Activated naive CD8-positive, alpha-beta T cell treated with anti-CD3 and anti-CD28 coated beads, Interleukin-2, amount 50 U/mL, for 16 hours (primary cell): ENCODE data around the gene EPHX1.

Experiments
- DNase-seq: peaks from one replicate; pipeline ENCODE4 v3.0.0-alpha.2; 2020; ENCODE audit warnings: low read depth, low spot score

Gene EPHX1

DNA sequence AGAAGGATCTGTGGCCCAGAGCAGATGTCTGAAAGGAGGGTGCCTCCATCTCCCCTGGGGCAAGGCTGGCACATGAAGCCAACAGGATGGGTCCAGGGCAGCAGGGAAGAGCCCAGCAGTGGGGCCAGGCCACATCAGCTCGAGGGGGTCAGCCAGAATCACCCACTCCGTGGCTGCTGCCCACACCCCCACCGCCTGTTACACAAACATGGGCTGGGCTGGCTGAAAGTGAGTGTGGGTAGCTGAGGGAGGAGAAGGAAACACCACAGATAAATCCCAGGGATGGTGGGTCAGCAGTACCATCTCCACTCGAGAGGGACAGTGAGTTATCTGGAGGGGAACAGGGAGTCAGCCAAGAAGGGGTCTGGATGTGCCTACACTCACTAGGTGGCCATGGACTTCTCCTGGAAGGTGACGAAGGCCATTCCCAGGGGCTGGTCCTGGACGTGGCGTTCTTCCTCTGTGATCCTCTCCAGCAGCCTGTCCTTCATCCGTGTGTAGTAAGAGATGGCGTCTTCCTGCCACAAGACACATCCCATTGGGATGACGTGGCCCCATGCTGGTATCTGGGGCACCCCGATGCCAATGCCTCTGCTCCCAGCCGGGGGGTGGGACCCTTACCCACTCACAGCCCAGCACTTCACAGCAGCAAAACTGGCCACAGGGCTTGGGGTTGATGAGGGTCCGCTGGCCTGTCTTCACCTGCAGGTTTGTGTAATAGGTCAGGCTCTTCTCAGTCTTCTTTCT lies 52.1 kb downstream of the EPHX1 start:
- no peak for DNase-seq

DNA sequence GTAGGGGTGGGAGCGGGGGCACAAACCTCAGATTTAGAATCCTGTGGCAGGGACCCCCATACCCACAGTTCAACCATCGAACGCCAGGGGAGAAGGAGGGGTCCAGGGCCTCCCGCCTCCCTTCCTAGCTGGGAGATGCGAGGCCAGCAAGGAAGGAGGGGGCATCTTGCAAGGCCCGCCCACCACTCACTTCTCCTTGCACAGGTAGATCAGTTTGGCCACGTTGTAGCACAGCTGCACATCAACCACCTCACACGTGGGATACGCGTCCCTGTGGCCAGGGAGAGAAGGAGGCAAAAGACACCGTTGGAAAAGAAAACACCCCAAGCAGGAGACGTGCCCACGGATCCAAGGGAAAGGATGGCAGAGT lies 52.6 kb downstream of the EPHX1 start:
- DNase-seq = no peak

DNA sequence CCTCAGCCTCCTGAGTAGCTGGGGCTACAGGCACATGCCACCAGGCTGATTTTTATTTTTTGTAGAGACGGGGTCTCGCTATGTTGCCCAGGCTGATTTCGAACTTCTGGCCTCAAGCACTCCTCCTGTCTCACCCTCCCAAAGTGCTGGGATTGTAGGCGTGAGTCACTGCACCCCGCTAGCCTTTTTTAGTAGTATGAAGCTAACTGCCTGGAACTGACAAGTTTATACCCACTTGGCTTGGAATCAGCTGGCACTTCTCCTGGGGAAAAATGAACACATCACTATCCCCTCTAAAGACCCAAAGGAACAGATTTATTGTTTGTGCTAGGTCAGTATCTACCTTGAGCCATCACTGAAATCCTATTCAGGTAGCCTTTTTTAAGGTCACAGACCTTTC lies 53.2 kb downstream of the EPHX1 start:
- DNase-seq = no peak

DNA sequence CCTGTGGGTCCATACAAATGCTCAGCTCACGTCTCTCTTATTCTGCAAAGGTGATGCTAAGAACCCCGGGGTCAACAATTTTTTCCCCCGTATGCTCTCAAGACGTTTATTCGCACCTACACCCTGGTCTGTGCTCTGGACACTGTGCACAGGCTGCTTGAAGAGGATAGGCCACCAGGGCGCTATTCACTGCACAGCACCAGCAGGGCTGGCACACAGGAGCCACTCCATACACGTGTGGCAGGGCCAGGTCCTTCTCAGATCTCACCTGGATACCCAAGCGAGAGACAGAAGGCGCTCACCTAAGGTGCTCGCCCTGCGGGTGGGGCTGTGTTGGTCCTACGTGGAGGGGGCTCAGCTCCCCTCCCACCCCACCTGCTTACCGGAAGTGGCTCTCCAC lies 55.6 kb downstream of the EPHX1 start:
- DNase-seq = no peak

DNA sequence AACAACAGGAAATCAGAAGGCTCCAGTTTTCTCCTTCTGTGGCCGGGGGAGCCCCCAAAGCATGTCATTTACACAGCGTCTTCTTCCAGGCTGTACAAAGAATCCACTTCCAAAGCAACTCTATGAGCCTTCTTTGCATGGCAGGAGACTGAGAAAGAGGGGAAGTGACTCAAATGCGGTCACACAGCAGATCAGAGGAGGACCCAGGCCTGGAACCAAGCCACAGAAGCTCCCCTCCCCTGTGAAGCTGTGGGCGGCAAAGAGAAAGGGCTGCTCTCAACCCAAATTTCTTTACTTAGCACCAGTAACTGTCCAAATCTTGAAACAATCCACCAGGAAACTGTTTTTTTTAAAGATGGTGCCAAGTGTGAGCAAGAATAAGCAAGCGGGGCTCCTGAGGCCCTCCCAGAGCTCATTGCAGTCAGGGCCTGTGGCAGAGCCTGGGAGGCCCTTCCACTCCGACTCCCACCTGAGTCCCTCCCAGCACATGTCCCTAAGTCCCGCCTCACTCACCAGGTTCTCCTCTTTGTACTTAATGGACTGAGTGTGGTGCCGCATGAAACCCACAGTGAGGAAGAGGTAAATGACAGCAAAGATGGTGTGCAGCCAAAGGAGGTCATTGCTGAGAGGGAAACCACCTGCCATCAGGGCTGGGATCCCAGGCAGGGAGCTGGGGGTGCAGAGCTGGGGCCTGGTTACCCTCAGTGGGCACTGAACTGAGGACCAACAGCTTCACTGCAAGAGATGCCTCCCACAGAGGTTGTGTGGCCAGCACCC lies 56.3 kb downstream of the EPHX1 start:
- DNase-seq = peak; percentile 61

DNA sequence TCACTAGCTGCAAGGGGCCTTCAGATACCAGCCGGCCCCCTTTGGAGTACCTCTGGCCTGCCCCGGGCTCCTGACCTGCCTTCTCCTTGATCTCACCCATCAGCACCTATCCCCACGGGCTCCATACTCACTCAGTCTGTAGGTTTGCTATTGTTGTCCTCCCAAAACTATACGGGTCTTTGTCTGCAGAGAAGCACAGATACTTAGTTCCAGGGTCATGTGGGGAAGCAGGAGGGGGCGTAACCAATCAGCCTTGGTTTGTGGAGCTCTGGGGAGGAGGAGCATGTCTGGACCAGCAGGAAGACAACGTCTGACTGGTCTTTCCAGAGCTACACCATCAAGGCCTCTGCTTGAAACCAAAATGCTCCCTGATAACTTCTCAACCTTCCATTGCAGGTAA lies 57.1 kb downstream of the EPHX1 start:
- no peak for DNase-seq

DNA sequence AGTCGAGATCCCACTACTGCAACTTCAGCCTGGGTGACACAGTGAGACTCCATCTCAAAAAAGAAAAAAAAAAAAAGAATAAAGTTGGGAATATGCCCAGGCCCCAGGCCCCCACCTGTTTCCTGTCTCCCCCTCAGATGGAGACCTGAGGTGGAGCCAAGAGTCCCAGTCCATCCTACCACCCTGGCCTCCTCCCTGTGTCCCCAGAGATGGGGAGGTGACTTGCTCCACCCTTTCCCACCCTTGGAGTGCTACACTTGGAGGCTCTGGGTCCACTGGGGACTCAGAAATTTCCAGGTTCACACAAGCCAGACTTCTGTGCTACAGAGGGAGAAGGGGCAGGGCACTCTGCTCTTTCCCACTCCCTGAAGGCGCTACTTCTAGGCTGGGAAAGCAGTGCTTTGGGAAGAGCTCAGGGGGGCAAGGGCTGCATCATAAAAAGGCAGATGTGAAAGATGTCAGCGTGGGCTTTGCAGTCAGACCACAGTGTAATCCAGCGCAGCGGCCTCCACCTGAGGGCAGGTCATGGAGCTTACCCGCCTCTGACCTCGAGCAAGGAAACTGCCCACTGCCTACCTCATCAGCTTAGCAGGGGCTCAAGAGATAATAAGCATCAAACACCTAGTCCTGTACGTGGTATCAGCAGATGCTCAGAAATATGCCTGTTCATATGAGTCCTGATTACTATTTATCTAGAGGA lies 58.9 kb downstream of the EPHX1 start:
- DNase-seq = no peak

DNA sequence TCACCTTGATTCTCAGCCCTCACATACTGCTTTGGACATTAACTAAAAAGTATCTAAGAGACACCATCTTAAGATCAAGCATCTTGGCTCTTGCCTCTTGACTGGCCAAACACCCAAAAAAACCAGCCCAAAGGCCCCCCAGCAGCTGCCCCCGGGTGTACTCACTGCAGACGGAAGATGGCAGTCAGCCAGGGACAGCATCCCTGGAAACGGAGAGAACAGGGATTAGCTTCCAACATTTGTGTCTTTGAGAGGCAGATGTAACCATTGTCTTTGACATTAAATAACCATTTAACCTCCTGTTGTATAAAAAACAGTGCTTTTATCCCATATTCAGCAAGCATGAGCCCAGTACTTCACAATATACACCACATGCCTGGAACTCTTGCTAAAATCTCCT lies 61.0 kb downstream of the EPHX1 start:
- no peak for DNase-seq

DNA sequence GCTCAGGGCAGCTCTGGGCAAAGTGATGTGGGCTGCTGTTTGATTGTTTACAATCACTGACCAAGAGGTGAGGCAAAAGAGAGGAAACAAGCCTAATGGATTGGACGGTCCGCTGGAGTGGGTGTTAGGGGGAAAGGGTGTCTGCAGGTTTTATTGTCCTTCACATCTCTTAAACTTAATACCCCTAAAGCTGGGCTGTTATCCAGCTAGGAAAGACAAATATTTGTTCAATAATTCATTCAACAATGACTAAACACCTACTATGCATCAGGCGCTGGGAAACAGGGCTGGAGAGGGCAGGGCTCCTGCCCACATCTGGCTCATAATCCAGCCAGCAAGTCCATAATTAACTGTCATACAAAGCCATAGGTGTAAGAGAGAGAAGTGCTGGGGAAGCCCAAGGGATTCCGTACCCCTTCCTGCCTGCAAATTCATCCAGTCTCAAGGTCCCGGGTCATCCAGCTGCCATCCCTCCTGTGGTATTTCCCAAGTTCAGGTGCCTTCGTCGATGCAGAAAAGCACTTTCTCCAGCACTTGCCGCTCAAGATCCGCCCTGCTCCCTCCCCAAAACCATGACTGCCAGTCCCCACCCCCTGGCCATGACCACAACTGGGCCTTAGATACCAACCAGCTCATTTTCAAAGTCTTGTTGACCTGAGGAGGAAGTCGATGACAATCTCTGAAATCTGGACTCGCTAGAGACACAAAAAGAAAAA lies 61.6 kb downstream of the EPHX1 start:
- DNase-seq = no peak

DNA sequence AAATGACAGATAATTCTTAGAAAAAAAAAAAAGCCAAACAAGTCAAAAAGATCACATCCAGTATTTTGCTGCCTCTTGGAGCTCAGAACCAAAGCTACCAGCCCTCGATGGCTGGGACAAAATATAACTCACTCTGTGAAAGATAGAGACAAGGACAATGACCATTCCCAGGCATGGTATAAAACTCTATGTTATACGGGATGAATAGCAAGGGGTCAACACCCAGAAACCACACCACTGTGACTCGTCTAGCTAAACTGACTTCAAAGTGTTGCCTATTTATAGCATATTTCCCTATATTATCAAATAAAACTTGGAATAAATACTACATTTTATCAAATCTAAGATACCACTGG lies 62.1 kb downstream of the EPHX1 start:
- no peak for DNase-seq

DNA sequence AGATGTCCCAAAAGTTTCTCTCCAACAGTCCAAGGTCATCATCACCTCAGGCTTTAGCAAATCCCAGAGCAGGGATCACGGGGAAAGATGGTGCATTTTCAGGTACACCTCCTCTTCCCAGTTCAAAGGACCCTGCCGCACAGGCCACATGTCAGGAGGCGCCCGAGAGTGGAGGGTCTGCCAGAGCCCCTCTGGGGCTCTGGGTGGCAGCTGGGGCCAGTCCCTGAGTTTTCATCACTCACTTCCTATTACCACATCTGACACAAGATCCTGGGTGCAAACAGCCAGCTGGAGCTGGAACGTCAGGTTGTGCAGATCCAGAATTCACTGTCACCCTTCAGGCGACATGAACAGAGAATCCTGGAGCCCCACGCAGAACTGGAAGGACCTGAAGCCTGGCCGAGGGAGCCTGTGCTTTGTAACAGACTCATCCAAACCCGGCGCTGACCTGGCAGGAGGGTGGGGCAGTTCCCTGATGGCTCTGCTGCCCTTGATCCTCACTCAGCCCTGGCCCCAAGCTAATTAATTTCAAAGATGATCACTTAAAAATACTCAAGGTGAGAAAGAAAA lies 63.4 kb downstream of the EPHX1 start:
- DNase-seq = no peak

DNA sequence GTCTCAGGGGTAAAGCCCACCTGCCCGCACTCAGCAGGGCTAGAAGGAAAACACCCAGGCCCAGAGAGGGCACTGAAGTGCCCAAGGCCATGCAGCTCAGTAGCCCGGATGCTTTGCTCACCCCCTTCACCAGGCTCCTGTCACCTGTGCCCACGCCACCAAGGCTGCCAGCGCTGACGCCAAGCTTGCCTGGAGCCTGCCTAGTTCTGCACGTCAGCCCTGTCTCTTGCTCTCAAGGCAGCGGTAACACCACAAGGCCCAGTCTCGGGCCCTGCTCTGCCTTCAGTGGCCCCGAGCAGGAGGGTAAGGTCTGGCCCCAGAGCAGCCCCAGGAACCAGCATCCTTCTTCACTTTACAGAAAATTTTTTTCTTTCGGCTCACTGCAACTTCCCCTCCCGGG lies 64.5 kb downstream of the EPHX1 start:
- no peak for DNase-seq

DNA sequence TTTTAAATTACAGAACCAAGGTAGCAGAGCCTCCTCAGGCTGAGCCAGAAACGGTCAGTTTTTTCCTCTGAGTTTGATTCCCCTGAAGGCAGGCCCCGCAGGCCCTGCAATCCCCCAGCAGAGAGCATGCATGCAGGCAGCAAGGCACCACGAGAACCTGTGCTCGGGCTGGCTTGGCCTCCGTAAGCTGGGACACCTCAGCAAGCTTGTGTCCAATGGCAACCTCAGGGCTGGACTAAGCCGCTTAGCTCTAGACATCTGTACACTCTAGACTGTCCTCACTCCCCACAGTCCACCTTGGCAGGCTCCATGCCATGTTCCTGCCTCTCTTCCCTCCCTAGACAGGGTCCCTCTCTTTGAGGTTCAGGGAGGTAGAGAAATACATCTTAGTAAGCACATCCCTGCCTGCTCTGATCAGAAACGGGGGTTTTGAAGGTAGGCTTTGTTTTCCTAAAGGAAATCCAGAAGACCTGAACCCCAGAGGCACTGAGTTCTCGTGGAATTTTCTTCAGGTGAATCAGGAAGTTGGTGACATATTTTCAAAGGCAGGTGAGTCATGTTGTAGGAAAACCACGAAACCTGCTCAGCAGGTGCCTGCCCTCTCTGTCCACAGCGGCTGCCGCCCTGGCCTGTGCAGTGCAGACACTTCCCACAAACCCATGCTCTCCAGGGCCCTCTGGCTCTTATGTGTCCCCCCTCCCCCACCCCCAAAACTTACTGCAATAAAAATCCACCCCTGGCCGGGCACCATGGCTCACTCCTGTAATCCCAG lies 65.3 kb downstream of the EPHX1 start:
- DNase-seq = no peak

DNA sequence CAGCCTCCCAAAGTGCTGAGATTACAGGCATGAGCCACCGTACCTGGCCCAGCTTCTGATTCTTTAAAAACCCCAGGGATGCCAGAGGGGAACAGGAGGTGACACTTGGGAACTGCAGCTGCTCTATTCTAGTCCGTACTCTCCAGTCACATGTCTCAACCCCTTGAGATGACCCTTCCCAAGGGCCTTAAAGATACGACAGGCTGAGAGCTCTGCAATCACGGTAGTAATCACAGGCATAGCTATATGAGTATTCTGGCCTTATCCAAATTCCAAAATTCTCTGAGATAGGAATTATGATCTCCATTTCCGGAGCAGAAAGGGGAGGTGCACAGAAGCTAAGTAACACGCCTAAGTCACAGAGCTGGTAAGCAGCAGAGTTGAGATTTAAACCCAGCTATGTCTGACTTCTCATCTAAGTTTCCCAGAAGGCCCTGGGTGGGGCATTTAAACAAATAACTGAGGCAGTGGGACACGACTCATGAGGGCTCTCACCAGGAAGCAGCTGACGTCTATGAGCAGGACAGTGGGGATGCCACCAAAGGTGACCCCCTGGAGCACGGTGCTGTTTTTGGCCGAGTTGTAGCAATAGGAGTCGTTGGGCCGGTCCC lies 67.1 kb downstream of the EPHX1 start:
- no peak for DNase-seq

DNA sequence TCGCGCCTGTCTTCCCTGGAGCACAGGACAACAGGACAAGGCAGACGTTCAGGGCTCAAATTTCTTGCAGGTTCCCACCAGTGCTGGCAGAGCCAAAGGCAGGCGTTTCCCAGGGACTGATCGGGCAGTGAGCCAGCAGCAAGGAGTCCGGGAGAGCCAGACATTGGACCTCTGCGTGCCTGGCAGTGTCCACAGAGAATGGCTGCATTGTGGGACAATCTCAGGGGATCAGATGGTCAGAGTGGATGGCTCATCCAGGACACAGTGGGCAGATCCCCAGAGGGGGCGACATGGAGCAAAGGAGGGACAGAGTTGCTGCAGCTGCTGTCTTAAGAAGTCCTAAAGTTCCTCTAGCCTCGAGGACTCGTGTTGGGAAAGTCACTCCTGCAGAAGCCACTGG lies 67.7 kb downstream of the EPHX1 start:
- DNase-seq = no peak

DNA sequence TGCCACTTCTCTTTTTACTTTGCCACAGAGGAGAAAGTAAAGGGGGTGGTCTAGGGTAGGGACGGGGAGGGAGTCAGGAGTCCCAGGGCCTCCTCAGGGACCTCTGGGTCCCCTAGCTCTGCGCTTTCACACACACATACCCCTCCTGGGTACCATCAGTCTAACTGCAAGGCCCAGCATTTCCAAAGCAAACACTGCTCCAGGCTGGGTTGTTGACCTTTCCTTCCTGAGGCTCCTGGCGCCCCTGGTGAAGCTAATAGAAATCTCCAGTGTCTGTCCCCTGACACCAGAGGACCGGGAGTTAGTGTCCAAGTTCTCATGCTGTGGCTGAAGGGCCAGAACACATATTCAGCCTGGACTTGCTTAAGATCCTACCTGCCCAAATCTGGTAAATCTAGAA lies 68.4 kb downstream of the EPHX1 start:
- DNase-seq = no peak

DNA sequence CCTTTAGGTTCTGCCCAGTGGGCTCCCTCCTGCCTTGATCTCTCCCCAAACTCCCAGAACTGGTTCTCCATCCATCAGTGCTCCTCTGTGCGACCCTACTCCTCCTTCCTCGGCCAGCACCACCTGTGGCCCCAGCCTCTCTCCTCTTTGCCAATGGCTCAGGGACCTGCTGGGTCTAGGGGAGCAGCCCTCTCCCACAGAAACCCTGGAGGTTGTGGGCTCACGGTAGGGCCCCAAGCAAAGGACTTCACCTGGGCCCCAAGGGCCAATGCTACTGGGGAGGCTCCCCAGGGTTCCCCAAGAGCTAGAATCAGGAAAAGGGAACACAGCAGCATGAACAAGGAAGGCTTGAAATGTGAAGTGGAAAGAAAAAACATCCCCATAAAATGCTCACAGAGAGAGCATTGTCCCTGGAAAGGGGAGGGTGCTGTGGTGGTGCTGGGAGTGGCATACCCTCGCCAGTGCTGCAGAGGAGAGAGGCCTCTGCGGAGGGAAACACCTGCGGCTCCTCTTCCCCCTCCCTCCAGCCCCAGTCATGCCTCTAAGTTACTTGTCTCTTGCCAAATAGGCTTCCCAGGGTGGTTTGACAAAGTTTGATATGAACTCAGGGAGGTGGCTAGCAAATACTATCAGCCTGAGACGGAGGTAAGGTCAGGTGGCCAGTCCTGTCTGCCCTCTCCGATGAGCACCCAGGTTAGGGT lies 69.7 kb downstream of the EPHX1 start:
- no peak for DNase-seq

DNA sequence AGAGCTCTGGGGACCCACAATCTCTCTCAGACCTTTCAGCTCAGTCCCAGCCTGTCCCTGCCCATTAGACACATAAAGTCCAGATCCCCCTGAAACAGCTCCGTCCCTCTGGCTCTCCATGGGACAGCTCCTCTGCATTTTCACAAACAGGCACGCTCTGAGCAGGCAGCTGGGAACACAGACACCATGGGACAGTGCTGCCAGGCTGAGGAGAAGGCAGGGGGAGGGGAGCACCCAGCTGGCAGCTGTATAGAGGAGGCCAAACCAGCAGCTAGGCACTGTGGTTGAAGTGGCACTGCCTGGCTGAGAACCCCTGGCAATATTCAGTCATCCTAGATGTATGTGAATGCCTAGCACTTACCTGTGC lies 70.3 kb downstream of the EPHX1 start:
- DNase-seq = no peak

DNA sequence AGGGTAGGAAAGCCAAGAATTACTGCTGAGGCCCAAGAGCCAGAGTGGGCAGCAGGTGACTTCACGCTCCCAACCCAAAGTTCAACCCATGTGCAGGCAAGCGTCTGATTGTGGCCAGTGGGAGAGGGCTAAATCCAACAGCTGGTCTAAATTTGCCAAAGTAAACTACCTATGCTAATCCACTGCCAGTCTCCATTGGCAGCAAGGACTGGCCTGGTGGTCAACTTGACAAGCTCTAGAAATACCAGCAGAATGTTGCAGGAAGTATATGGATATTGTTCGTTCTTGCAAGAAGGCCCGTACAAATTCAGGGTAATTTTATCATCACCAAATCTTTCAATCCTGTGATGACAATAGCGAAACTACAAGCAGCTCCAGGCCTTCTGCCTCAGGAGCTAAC lies 70.7 kb downstream of the EPHX1 start:
- no peak for DNase-seq
